HEK293 (cell line): Measurements from ENCODE around the gene PMF1.

Experiments used
- SETDB1 ChIP-seq: IDR thresholded peaks from one replicate; pipeline ENCODE4 v1.6.1; 2017; ENCODE audit warnings: mild to moderate bottlenecking, low read length, moderate library complexity, mixed read lengths; ENCODE audit not compliant: insufficient read length
- ZNF121 ChIP-seq: fragments of 450-650 bp; formaldehyde crosslinking; IDR thresholded peaks from 2 replicates; pipeline ENCODE4 v1.5.1; 2016; ENCODE audit warnings: missing biosample characterization, missing genetic modification characterization
- ZNF19 ChIP-seq: fragments of 450-650 bp; formaldehyde crosslinking; IDR thresholded peaks from 2 replicates; pipeline ENCODE4; 2016; ENCODE audit warnings: missing biosample characterization, missing genetic modification characterization, low read depth
- ZNF248 ChIP-seq: fragments of 450-650 bp; formaldehyde crosslinking; IDR thresholded peaks from 2 replicates; pipeline ENCODE4 v1.5.1; 2017; ENCODE audit warnings: missing biosample characterization, missing genetic modification characterization
- ZNF404 ChIP-seq: fragments of 450-650 bp; formaldehyde crosslinking; IDR thresholded peaks from 2 replicates; pipeline ENCODE4 v1.5.1; 2017; ENCODE audit warnings: missing biosample characterization, missing genetic modification characterization
- ZNF549 ChIP-seq: fragments of 450-650 bp; IDR thresholded peaks from 2 replicates; pipeline ENCODE4 v1.5.1; 2018; ENCODE audit warnings: missing biosample characterization, missing genetic modification characterization, mild to moderate bottlenecking, inconsistent platforms, moderate library complexity
- ZNF610 ChIP-seq: fragments of 450-650 bp; formaldehyde crosslinking; IDR thresholded peaks from 2 replicates; pipeline ENCODE4 v1.5.1; 2016; ENCODE audit warnings: missing biosample characterization, missing genetic modification characterization, borderline replicate concordance
- TF ChIP-seq, protein P1 (sequence below): fragments of 450-650 bp; formaldehyde crosslinking; IDR thresholded peaks from 2 replicates; pipeline ENCODE4 v1.5.1; 2017; ENCODE audit warnings: missing biosample characterization, mild to moderate bottlenecking, missing genetic modification characterization, moderate library complexity
- TF ChIP-seq, protein P2 (sequence below): fragments of 450-650 bp; formaldehyde crosslinking; IDR thresholded peaks from 2 replicates; pipeline ENCODE4 v1.5.1; 2016; ENCODE audit warnings: missing biosample characterization, missing genetic modification characterization

DNA sequence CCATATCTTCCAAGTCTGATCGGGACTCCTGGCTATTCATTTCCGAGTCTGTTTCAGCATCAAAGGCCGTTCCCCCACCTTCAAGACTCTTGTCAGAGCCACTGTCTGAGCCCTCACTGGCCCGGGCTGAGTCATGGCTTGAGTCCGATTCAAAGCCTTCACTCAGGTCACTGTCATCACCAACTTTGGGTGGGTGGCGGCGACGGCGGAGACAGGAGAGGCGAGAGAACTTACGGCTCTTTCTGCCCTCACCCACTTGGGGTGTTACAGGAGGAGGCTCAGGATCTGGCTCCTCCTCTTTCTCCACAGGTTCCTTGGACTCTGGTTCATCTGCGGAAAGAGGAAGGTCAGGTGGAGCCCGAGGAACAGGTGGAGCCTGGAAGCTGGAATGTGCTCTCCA lies 53.2 kb downstream of the PMF1 start:
- TF ChIP-seq ZNF610 (tag by site-specific recombination) (no peak), ZNF549 (tag by site-specific recombination) (no peak), SETDB1 (no peak), ZNF19 (no peak), ZNF404 (tag by site-specific recombination) (no peak), ZNF121 (no peak), ZNF248 (tag by site-specific recombination) (no peak)
- TF ChIP-seq, protein P1, sequence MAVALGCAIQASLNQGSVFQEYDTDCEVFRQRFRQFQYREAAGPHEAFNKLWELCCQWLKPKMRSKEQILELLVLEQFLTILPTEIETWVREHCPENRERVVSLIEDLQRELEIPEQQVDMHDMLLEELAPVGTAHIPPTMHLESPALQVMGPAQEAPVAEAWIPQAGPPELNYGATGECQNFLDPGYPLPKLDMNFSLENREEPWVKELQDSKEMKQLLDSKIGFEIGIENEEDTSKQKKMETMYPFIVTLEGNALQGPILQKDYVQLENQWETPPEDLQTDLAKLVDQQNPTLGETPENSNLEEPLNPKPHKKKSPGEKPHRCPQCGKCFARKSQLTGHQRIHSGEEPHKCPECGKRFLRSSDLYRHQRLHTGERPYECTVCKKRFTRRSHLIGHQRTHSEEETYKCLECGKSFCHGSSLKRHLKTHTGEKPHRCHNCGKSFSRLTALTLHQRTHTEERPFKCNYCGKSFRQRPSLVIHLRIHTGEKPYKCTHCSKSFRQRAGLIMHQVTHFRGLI (tag by site-specific recombination) = no peak
- TF ChIP-seq, protein P2, sequence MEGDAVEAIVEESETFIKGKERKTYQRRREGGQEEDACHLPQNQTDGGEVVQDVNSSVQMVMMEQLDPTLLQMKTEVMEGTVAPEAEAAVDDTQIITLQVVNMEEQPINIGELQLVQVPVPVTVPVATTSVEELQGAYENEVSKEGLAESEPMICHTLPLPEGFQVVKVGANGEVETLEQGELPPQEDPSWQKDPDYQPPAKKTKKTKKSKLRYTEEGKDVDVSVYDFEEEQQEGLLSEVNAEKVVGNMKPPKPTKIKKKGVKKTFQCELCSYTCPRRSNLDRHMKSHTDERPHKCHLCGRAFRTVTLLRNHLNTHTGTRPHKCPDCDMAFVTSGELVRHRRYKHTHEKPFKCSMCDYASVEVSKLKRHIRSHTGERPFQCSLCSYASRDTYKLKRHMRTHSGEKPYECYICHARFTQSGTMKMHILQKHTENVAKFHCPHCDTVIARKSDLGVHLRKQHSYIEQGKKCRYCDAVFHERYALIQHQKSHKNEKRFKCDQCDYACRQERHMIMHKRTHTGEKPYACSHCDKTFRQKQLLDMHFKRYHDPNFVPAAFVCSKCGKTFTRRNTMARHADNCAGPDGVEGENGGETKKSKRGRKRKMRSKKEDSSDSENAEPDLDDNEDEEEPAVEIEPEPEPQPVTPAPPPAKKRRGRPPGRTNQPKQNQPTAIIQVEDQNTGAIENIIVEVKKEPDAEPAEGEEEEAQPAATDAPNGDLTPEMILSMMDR = no peak
